HT1080 (cell line): ENCODE measurements around the gene GGT5. TPM values are rescaled to one million over a fixed set of nuclear protein-coding genes. Genes with fewer than 3 reads are reported as not detected.
A peak's percentile ranks its signal among the peaks of the same experiment; 100 is the strongest.
"Not testable (repeated sequence)": the region's sequence is repeated elsewhere in the genome, so short reads cannot be mapped to it uniquely, and the experiment has no call there.

Source experiments
- DNase-seq: peaks from one replicate; pipeline ENCODE4 v3.0.0-alpha.2; 2015; ENCODE audit warnings: low read depth
- total RNA-seq: library from RNA; depleted of rRNA; stranded (reverse); fragments of >200 nt; shearing (Covaris generic); gene quantifications from 2 replicates; pipeline ENCODE4 v1.2.3, GENCODE V29; 2014

GGT5 gene
- total RNA-seq, 1 experiment from 2014 or later, result not detected

- DNase-seq, result not testable (repeated sequence)
These were observed 38.2 kb downstream of the GGT5 start for GRCh38 chr22:24206460-24207263.

GRCh38 chr22:24205438-24206195 is 39.3 kb downstream of the GGT5 start:
- DNase-seq, result no peak

GRCh38 chr22:24203856-24204255 is 41.0 kb downstream of the GGT5 start:
- not testable (repeated sequence) for DNase-seq

GRCh38 chr22:24201681-24202614 is 42.9 kb downstream of the GGT5 start:
- DNase-seq, result peak; percentile 84

GRCh38 chr22:24200619-24201212 is 44.2 kb downstream of the GGT5 start:
- DNase-seq, result peak; percentile 82

GRCh38 chr22:24198682-24199052 is 46.2 kb downstream of the GGT5 start:
- no peak for DNase-seq

- no peak for DNase-seq
These were observed 53.0 kb downstream of the GGT5 start for GRCh38 chr22:24191893-24192292.

GRCh38 chr22:24191381-24191841 is 53.5 kb downstream of the GGT5 start:
- no peak for DNase-seq

- no peak for DNase-seq
These were observed 54.2 kb downstream of the GGT5 start for GRCh38 chr22:24190596-24191208.

- DNase-seq, result no peak
These were observed 54.7 kb downstream of the GGT5 start for GRCh38 chr22:24190159-24190540.

GRCh38 chr22:24189249-24190158 is 55.4 kb downstream of the GGT5 start:
- DNase-seq, result peak; percentile 59

- no peak for DNase-seq
These were observed 56.1 kb downstream of the GGT5 start for GRCh38 chr22:24188705-24189248.

GRCh38 chr22:24187731-24188644 is 56.9 kb downstream of the GGT5 start:
- no peak for DNase-seq

- no peak for DNase-seq
These were observed 57.8 kb downstream of the GGT5 start for GRCh38 chr22:24186892-24187670.

GRCh38 chr22:24186352-24186740 is 58.5 kb downstream of the GGT5 start:
- no peak for DNase-seq

- no peak for DNase-seq
These were observed 59.2 kb downstream of the GGT5 start for GRCh38 chr22:24185501-24186351.
